Naive thymus-derived CD8-positive, alpha-beta T cell (primary cell): ENCODE results near the gene PANK4. TPM values are rescaled to one million over a fixed set of nuclear protein-coding genes. Genes with fewer than 3 reads are reported as not detected.

ENCODE experiments used
- ATAC-seq, 2 donors: fragments of 150-1000 bp; cut with Tn5 transposase in 1 of 2; sonication (Bioruptor Pico), chemical (Tn5 transposase) in 1 of 2; 1 replicate in 1 of 2; 2 replicates in 1 of 2; pipeline ENCODE4 v1.10.0; 2021; ENCODE audit warnings: mild to moderate bottlenecking in 2 of 2, moderate library complexity in 2 of 2
- POLR2A ChIA-PET: fragments of 350-600 bp; sonication (Branson Sonifier 250); formaldehyde crosslinking; loops from one replicate; lab custom pipeline; 2021; ENCODE audit warnings: antibody characterized with exemption; lab: Charles Lee
- DNase-seq, 10 donors: peaks; one replicate each; pipeline versions ENCODE4 v3.0.0 to v3.0.0-alpha.2; 2020 to 2022
- H3K27ac Mint-ChIP-seq, 10 donors: one replicate each; pipeline ENCODE4 v1.8.0; 2020 to 2022; ENCODE audit warnings: mild to moderate bottlenecking in 10 of 10, mixed read lengths in 10 of 10, moderate library complexity in 4 of 10, inconsistent platforms in 1 of 10
- H3K27me3 Mint-ChIP-seq, 5 donors: one replicate each; pipeline ENCODE4 v1.8.0; 2021 to 2022; ENCODE audit warnings: mixed read lengths in 5 of 5
- H3K36me3 Mint-ChIP-seq, 3 donors: one replicate each; pipeline ENCODE4 v1.8.0; 2020 to 2022; ENCODE audit warnings: mixed read lengths in 3 of 3, mild to moderate bottlenecking in 2 of 3, inconsistent platforms in 1 of 3
- H3K4me1 Mint-ChIP-seq, 4 donors: one replicate each; pipeline ENCODE4 v1.8.0; 2021 to 2022; ENCODE audit warnings: mixed read lengths in 4 of 4
- H3K4me3 Mint-ChIP-seq, 10 donors: one replicate each; pipeline ENCODE4 v1.8.0; 2020 to 2022; ENCODE audit warnings: mild to moderate bottlenecking in 10 of 10, mixed read lengths in 10 of 10, moderate library complexity in 6 of 10, inconsistent platforms in 1 of 10
- H3K9me3 Mint-ChIP-seq, 9 donors: one replicate each; pipeline ENCODE4 v1.8.0; 2020 to 2022; ENCODE audit warnings: mixed read lengths in 9 of 9, mild to moderate bottlenecking in 3 of 9, inconsistent platforms in 1 of 9, moderate library complexity in 1 of 9
- polyA plus RNA-seq, 3 donors: library from polyadenylated mRNA; unstranded; fragments of 300-500 nt; fragmentation: Illumina TruSeq; gene quantifications; one replicate each; pipeline ENCODE4 v1.2.3, GENCODE V29; 2021
- total RNA-seq, 8 experiments: library from RNA in 2 of 8; stranded (reverse) in 2 of 8; gene quantifications; one replicate each; pipeline ENCODE4 v1.2.3 and lab custom pipeline; 2021 to 2026

Gene PANK4
- total and polyA plus RNA-seq, 5 experiments from 2014 or later, result 9.0 to 155 (median 31.7) TPM

DNA sequence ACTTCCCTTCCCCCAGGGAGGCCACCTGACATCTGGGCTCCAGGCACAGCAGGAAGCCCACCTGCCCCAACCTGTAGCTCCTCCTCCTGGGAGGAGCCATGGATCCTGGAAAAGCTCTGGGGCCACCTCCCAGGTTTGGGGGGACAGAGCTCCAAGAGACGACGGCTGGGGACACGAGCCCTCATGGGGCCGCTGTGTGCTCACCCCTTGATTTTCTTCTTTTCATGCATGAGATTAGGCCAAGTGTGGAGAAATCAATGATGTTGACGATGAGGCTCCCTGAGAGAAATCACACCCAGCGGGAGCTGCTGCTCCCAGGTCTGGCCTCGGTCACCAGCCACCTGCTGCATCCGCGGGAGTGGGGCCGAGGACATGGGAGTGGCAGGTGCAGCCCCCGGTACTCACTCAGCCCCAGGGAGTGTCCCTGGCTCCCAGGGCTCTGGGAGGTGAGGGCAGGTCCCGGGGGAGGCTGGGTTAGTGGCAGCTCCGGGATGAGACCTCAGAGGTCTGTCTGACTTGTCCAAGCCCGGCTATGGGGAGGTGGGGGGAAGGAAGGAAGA, 38.5 kb upstream of the PANK4 start:
- Mint-ChIP-seq H3K4me3 (no peak overlapping the region), H3K27me3 (no peaks in the 10 kb centered on the region), H3K9me3 (no peaks in the 10 kb centered on the region), H3K4me1 (peaks cover 7 to 28% (median 17%) of the 10 kb centered on the region in 4 donors), H3K27ac (peak overlapping the region in 7 of 10 donors; percentile 40 to 85 (median 58)), H3K36me3 (peaks cover 0 to 23% (median 0%) of the 10 kb centered on the region in 3 donors)
- POLR2A ChIA-PET, result interaction anchor here (2.1 to 11.9 kb wide), 2 partner anchors 9 to 18 kb away, joined by 11 to 408 read pairs; partner anchors contain the start of genes PRXL2B and TNFRSF14
- no peak for DNase-seq
- ATAC-seq, result no peak

DNA sequence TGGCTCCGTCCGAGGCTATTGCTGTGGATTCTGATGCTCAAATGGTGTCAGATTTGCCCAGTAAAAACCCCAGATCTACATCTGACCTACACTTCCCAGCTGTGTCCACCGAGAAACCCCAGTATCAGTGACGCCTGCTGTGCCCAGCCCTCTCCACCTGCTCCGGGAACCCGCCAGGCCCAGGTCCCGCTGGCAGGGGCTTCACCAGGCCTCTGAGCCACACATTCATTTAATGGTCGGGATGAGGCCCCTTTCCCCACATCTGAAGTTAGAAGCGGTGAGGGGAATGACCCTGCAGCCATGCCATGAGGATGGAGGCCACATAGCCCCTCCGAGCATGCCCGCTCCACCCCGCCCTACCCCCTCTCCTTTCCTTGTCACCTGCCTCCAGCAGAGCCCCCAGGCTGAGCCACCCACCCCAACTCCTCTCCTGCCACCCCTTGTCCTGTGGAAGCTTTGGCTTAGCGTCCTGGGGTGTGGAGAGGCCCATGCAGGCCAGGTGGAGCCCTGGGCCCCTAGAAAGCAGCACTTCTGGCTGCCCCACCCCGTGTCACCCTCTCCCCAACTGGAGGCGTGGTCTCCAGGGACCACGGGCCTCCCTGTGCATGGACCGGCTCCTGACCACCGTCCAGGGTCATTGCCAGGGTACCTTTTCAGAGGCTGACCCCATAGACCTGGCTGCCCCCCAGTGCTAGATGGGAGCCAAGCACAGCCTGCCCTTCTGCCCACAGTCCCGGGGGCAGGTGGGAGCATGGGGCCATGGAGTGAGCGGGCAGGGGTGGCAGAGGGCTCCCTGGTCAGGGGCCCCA, 37.8 kb upstream of the PANK4 start:
- POLR2A ChIA-PET, result interaction anchor here (2.1 to 11.9 kb wide), 2 partner anchors 8 to 18 kb away, joined by 11 to 408 read pairs; partner anchors contain the start of genes PRXL2B and TNFRSF14
- no peak for DNase-seq
- peaks cover 0 to 28% (median 0%) of the 10 kb centered on the region in 3 donors for H3K36me3 Mint-ChIP-seq
- no peaks in the 10 kb centered on the region for H3K9me3 Mint-ChIP-seq
- no peaks in the 10 kb centered on the region for H3K27me3 Mint-ChIP-seq
- H3K27ac Mint-ChIP-seq, result peak overlapping the region in 4 of 10 donors; percentile 17 to 85 (median 56)
- peaks cover 7 to 28% (median 21%) of the 10 kb centered on the region in 4 donors for H3K4me1 Mint-ChIP-seq
- ATAC-seq, result no peak
- H3K4me3 Mint-ChIP-seq, result no peak overlapping the region

DNA sequence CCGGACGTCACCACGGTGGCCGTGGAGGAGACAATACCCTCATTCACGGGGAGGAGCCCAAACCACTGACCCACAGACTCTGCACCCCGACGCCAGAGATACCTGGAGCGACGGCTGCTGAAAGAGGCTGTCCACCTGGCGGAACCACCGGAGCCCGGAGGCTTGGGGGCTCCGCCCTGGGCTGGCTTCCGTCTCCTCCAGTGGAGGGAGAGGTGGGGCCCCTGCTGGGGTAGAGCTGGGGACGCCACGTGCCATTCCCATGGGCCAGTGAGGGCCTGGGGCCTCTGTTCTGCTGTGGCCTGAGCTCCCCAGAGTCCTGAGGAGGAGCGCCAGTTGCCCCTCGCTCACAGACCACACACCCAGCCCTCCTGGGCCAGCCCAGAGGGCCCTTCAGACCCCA, 36.8 kb upstream of the PANK4 start:
- no peak for ATAC-seq
- peak overlapping the region in 4 of 10 donors; percentile 37 to 90 (median 46) for H3K27ac Mint-ChIP-seq

DNA sequence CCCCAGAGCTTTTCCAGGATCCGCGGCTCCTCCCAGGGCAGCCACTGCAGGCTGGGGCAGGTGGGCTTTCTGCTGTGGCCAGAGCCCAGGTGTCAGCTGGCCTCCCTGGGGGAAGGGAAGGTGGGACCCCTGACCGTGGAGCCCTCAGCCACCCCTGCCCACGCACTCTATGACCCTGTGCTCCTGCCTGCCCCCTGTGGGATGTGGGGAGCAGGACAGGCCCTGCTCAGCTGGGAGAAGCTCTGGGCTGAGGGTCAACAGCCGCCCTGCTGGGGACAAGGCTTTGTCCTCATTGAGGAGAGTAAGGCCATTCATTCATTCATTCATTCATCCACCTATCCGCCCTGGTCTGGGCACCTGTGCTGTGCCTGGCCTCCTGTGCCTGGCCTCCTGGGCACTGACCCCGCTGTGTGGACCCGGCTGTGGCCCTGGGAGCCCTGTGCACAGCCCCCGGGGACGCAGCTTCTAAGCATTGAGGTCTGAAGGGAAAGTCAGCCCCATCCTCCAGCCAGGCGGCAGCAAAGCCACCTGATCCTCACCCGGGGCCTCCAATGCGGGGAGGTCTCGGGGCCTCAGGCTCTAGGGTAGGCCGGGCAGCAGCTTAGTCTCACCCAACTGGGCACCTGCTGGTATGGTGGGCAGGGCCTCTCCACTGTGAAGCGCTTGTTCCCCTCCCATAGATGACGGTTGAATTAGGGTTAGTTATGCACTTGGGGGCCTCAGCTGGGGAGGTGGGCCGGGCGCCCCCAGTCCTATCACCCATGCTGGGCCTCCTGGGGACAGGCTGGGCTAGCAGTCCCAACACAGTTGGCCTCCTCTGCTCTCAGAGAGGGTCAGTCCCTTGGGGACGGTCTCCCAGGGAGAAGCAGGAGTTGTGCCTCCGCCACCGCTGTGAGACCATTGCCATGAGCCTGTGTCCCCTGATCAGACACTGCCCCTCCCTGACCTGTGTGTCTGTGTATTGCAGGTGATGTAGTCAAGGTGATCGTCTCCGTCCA, 35.8 kb upstream of the PANK4 start:
- peaks cover 0 to 35% (median 0%) of the 10 kb centered on the region in 3 donors for H3K36me3 Mint-ChIP-seq
- H3K27ac Mint-ChIP-seq, result peak overlapping the region in 4 of 10 donors; percentile 45 to 79 (median 62)
- H3K4me1 Mint-ChIP-seq, result peaks cover 19 to 42% (median 31%) of the 10 kb centered on the region in 4 donors
- peak; percentile 61 to 65 for ATAC-seq
- no peak overlapping the region for H3K4me3 Mint-ChIP-seq
- DNase-seq, result peak in 1 of 10 donors; percentile 61
- POLR2A ChIA-PET, result interaction anchor here (0.6 to 11.9 kb wide), 8 partner anchors 9 to 617 kb away, joined by 3 to 408 read pairs (median 6); partner anchors contain the start of gene PRXL2B
- no peaks in the 10 kb centered on the region for H3K27me3 Mint-ChIP-seq
- H3K9me3 Mint-ChIP-seq, result no peaks in the 10 kb centered on the region

More for the DNA sequence above, 36.8 kb upstream of the PANK4 start:
- Mint-ChIP-seq H3K4me1 (peaks cover 11 to 36% (median 26%) of the 10 kb centered on the region in 4 donors), H3K36me3 (peaks cover 0 to 35% (median 0%) of the 10 kb centered on the region in 3 donors), H3K4me3 (no peak overlapping the region), H3K9me3 (no peaks in the 10 kb centered on the region), H3K27me3 (no peaks in the 10 kb centered on the region)
- no peak for DNase-seq
- POLR2A ChIA-PET, result interaction anchor here (11.9 kb wide), 1 partner anchor 19 kb away, joined by 408 read pairs; the partner anchor contains the start of gene PRXL2B

DNA sequence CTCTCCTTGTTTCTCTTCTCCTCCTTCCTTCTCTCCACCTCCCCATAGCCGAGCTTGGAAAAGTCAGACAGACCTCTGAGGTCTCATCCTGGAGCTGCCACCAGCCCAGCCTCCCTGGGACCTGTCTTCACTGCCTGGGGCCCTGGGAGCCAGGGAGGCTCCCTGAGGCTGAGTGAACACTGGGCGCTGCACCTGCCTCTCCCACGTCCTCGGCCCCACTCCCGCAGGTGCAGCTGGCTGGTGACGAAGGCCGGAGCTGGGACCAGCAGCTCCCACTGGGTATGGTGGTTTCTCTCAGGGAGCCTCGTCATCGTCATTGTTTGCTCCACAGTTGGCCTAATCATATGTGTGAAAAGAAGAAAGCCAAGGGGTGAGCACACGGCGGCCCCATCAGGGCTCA, 35.0 kb upstream of the PANK4 start:
- peak overlapping the region in 8 of 10 donors; percentile 10 to 88 (median 48) for H3K27ac Mint-ChIP-seq
- DNase-seq (no peak), ATAC-seq (no peak)
- peaks cover 22 to 48% (median 33%) of the 10 kb centered on the region in 4 donors for H3K4me1 Mint-ChIP-seq
- POLR2A ChIA-PET, result interaction anchor here (0.6 to 11.9 kb wide), 8 partner anchors 10 to 616 kb away, joined by 3 to 408 read pairs (median 6); partner anchors contain the start of gene PRXL2B
- H3K9me3 Mint-ChIP-seq, result no peaks in the 10 kb centered on the region
- H3K27me3 Mint-ChIP-seq, result no peaks in the 10 kb centered on the region
- H3K4me3 Mint-ChIP-seq, result peak overlapping the region in 4 of 10 donors; percentile 4 to 54 (median 20)
- peaks cover 0 to 35% (median 3%) of the 10 kb centered on the region in 3 donors for H3K36me3 Mint-ChIP-seq

DNA sequence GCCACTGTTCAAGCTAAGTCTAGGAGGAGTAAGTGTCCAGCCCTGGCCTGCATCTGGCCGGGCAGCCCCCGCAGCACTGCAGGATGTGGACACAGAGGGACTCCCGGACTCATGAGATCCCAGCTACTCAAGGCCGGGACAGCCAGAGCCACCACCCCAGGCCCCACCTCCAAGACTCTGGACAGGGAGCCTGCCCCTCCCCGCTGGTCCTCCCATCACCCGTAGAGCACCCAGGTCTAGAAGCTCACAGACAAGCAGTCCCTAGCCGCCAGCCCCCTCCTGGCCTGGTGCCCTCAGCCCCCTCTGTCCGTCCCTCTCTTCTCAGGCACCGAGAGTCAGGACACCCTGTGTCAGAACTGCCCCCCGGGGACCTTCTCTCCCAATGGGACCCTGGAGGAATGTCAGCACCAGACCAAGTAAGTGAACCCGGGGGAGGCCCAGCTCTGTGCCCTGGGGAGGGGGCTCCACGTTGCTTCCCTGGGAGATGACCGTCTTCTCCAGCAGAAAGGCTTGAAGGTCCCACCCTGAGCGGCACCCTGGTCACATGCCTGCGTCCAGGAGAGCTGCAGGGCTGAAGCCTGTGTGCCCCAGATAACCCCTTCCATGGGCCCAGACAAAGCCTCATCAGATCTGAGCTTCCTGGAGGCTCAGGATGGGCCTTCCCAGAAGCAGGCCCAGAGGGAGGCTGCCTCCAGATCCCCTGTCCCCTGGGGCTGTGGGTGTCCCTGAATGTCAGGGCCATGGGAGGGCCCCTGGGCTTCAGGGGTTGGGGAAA, 34.1 kb upstream of the PANK4 start:
- POLR2A ChIA-PET, result interaction anchor here (0.9 to 11.9 kb wide), 5 partner anchors 11 to 146 kb away, joined by 3 to 408 read pairs (median 7); partner anchors contain the start of gene PRXL2B
- DNase-seq (peak in 1 of 10 donors; percentile 65), ATAC-seq (no peak)
- Mint-ChIP-seq H3K27ac (peak overlapping the region in 4 of 10 donors; percentile 9 to 62 (median 26)), H3K36me3 (peaks cover 0 to 35% (median 4%) of the 10 kb centered on the region in 3 donors), H3K9me3 (no peaks in the 10 kb centered on the region), H3K4me1 (peaks cover 27 to 57% (median 37%) of the 10 kb centered on the region in 4 donors), H3K27me3 (no peaks in the 10 kb centered on the region), H3K4me3 (peak overlapping the region in 2 of 10 donors; percentile 25 to 48)

DNA sequence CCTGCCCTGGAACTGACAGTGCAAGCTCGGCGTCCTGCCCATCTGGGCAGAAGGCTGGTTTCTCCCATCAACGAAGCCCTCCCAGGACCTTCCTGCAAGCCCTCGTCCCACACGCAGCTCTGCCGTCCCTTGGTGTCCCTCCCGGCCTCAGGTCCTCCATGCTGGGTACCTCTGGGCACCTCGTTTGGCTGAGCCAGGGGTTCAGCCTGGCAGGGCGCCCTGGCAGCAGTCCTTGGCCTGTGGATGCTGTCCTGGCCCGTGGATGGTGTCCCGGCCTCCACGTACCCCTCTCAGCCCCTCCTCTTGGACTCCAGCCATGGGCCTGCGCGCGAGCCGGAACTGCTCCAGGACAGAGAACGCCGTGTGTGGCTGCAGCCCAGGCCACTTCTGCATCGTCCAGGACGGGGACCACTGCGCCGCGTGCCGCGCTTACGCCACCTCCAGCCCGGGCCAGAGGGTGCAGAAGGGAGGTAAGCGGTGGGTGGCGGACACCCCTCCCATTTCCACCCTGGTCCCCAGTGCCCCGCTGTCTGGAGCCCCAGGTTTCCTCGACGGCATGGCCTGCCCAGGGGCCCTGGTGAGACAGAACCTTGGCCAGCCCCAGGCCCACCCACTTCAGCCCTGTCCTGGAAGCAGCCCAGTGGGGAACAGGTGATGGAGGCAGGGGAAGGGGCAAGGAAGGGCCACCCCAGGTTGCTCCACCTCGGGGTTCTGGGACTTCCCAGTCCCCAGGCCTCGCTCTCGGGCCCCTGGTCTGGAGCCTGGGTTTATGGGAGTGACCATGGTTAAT, 33.3 kb upstream of the PANK4 start:
- H3K27ac Mint-ChIP-seq, result peak overlapping the region in 2 of 10 donors; percentile 7 to 24
- ATAC-seq, result no peak
- peaks cover 25 to 58% (median 41%) of the 10 kb centered on the region in 4 donors for H3K4me1 Mint-ChIP-seq
- peak overlapping the region in 1 of 10 donors; percentile 56 for H3K4me3 Mint-ChIP-seq
- DNase-seq, result no peak
- POLR2A ChIA-PET, result interaction anchor here (0.9 to 11.9 kb wide), 5 partner anchors 11 to 23 kb away, joined by 3 to 408 read pairs (median 7); partner anchors contain the start of gene PRXL2B
- H3K36me3 Mint-ChIP-seq, result peaks cover 0 to 35% (median 4%) of the 10 kb centered on the region in 3 donors
- H3K9me3 Mint-ChIP-seq, result no peaks in the 10 kb centered on the region
- no peaks in the 10 kb centered on the region for H3K27me3 Mint-ChIP-seq

DNA sequence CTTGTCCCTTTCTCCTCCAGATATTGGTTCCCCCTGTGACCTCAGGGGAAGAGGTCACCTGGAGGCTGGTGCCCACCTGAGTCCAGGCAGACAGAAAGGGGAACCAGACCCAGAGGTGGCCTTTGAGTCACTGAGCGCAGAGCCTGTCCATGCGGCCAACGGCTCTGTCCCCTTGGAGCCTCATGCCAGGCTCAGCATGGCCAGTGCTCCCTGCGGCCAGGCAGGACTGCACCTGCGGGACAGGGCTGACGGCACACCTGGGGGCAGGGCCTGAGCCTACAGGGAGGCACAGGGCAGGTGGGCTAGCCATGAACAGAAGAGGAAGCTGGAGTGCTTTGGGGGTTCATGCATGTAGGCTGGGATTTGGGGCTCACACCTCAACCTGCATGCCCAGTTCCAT, 32.5 kb upstream of the PANK4 start:
- peak overlapping the region; percentile 58 to 99 (median 72) for H3K4me3 Mint-ChIP-seq
- peaks cover 0 to 33% (median 4%) of the 10 kb centered on the region in 3 donors for H3K36me3 Mint-ChIP-seq

DNA sequence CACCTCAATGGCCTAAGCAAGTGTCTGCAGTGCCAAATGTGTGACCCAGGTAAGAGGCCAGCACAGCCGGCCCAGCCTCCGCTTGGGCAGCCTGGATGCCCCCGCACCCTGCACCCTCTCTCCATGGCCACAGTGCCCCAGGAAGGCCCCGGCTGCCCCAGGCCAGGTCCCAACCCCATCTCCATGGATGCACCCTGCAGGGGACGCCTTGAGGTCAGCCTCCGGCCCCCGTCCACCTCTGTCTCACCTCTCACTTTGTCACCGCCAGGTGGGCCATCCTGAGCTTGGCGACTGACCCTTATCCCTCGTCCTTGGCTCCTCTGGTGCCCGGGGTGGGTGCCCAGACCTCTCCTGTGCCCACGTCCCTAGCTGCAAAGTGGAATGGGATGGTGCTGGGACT, 32.0 kb upstream of the PANK4 start:
- H3K27me3 Mint-ChIP-seq, result no peaks in the 10 kb centered on the region
- peak overlapping the region; percentile 60 to 99 (median 94) for H3K4me3 Mint-ChIP-seq
- no peak for DNase-seq
- H3K9me3 Mint-ChIP-seq, result no peaks in the 10 kb centered on the region
- H3K27ac Mint-ChIP-seq, result peak overlapping the region in 9 of 10 donors; percentile 19 to 99 (median 88)
- POLR2A ChIA-PET, result interaction anchor here (1.6 to 11.9 kb wide), 4 partner anchors 13 to 143 kb away, joined by 5 to 408 read pairs (median 24); partner anchors contain the start of genes PANK4 and PRXL2B
- H3K36me3 Mint-ChIP-seq, result peaks cover 0 to 28% (median 4%) of the 10 kb centered on the region in 3 donors
- ATAC-seq, result no peak
- H3K4me1 Mint-ChIP-seq, result peaks cover 29 to 66% (median 47%) of the 10 kb centered on the region in 4 donors

More for the DNA sequence above, 32.5 kb upstream of the PANK4 start:
- Mint-ChIP-seq H3K9me3 (no peaks in the 10 kb centered on the region), H3K27ac (peak overlapping the region in 8 of 10 donors; percentile 19 to 98 (median 72)), H3K27me3 (no peaks in the 10 kb centered on the region), H3K4me1 (peaks cover 29 to 63% (median 46%) of the 10 kb centered on the region in 4 donors)
- ATAC-seq (no peak), DNase-seq (no peak)
- POLR2A ChIA-PET, result interaction anchor here (1.6 to 11.9 kb wide), 4 partner anchors 12 to 143 kb away, joined by 5 to 408 read pairs (median 24); partner anchors contain the start of genes PANK4 and PRXL2B
